Hepatocyte (in vitro differentiated cells): ENCODE data around the gene ADSL. TPM values are rescaled to one million over a fixed set of nuclear protein-coding genes. Genes with fewer than 3 reads are reported as not detected.

Source experiments
- DNase-seq: peaks from one replicate; pipeline ENCODE4 v3.0.0-alpha.2; 2016; ENCODE audit warnings: low spot score
- H2AFZ ChIP-seq: fragments of 200-600 bp; sonication (generic); 2 replicates; pipeline ENCODE4 v1.6.0; 2016; ENCODE audit warnings: antibody characterized with exemption, mild to moderate bottlenecking
- H3K27ac ChIP-seq: fragments of 200-600 bp; sonication (generic); 2 replicates; pipeline ENCODE4 v1.5.1; 2016; ENCODE audit warnings: mild to moderate bottlenecking
- H3K27me3 ChIP-seq: fragments of 200-600 bp; sonication (generic); 2 replicates; pipeline ENCODE4 v1.6.1; 2016
- H3K36me3 ChIP-seq: fragments of 200-600 bp; sonication (generic); replicated peaks from 2 replicates; pipeline ENCODE4 v1.5.1; 2016; ENCODE audit warnings: low read depth; ENCODE audit not compliant: insufficient read depth
- H3K4me1 ChIP-seq: fragments of 200-600 bp; sonication (generic); 2 replicates; pipeline ENCODE4 v1.5.1; 2016; ENCODE audit warnings: mild to moderate bottlenecking, moderate library complexity; ENCODE audit not compliant: insufficient read depth
- H3K4me2 ChIP-seq: fragments of 200-600 bp; sonication (generic); 2 replicates; pipeline ENCODE4 v1.6.0; 2016
- H3K4me3 ChIP-seq: fragments of 200-600 bp; sonication (generic); 2 replicates; pipeline ENCODE4 v1.5.1; 2016; ENCODE audit warnings: mild to moderate bottlenecking
- H3K79me2 ChIP-seq: fragments of 200-600 bp; sonication (generic); 2 replicates; pipeline ENCODE4 v1.6.0; 2017; ENCODE audit warnings: mild to moderate bottlenecking
- H3K9me2 ChIP-seq: fragments of 200-600 bp; sonication (generic); replicated peaks from 2 replicates; pipeline ENCODE4 v1.6.0; 2017; ENCODE audit warnings: mild to moderate bottlenecking; ENCODE audit not compliant: insufficient read depth
- H3K9me3 ChIP-seq: fragments of 200-600 bp; sonication (generic); 2 replicates; pipeline ENCODE4 v1.5.1; 2016; ENCODE audit warnings: low read depth, mild to moderate bottlenecking
- H4K20me1 ChIP-seq: fragments of 200-600 bp; sonication (generic); 2 replicates; pipeline ENCODE4 v1.6.0; 2016; ENCODE audit warnings: mild to moderate bottlenecking; ENCODE audit not compliant: insufficient read depth, poor library complexity, severe bottlenecking
- EZH2 ChIP-seq: fragments of 200-600 bp; sonication (generic); IDR thresholded peaks from 2 replicates; pipeline ENCODE4 v1.6.1; 2016; ENCODE audit warnings: antibody characterized with exemption, mild to moderate bottlenecking, borderline replicate concordance
- EZH2phosphoT487 ChIP-seq: fragments of 200-600 bp; sonication (generic); IDR thresholded peaks from one replicate; pipeline ENCODE4 v1.6.1; 2018; ENCODE audit warnings: antibody characterized with exemption, mild to moderate bottlenecking, low read depth, moderate library complexity; ENCODE audit not compliant: unreplicated experiment, severe bottlenecking
- WGBS: methylation state at CpG from one replicate; pipeline ENCODE4 v1.1.6; 2016; ENCODE audit warnings: low lambda C conversion rate; ENCODE audit errors: missing lambda C conversion rate; 5-methylcytosine and 5-hydroxymethylcytosine counted together
- polyA plus RNA-seq: library from polyadenylated mRNA; unstranded; fragments of >200 nt; fragmentation: Nextera tagmentation; extraction: Ambion mirVana; gene quantifications from 2 replicates; pipeline ENCODE4 v1.2.1, GENCODE V29; 2016
- total RNA-seq: library from RNA; depleted of rRNA; stranded (reverse); fragments of >200 nt; gene quantifications from 2 replicates; pipeline ENCODE4 v1.2.3, GENCODE V29; 2014
- TF ChIP-seq, protein P1 (sequence below): fragments of 200-600 bp; sonication (generic); IDR thresholded peaks from 2 replicates; pipeline ENCODE4 v1.5.1; 2016; ENCODE audit warnings: antibody characterized with exemption, mild to moderate bottlenecking; ENCODE audit not compliant: poor library complexity

Gene ADSL
- total and polyA plus RNA-seq, 2 experiments from 2014 or later, result 54.8 to 81.8 TPM

DNA sequence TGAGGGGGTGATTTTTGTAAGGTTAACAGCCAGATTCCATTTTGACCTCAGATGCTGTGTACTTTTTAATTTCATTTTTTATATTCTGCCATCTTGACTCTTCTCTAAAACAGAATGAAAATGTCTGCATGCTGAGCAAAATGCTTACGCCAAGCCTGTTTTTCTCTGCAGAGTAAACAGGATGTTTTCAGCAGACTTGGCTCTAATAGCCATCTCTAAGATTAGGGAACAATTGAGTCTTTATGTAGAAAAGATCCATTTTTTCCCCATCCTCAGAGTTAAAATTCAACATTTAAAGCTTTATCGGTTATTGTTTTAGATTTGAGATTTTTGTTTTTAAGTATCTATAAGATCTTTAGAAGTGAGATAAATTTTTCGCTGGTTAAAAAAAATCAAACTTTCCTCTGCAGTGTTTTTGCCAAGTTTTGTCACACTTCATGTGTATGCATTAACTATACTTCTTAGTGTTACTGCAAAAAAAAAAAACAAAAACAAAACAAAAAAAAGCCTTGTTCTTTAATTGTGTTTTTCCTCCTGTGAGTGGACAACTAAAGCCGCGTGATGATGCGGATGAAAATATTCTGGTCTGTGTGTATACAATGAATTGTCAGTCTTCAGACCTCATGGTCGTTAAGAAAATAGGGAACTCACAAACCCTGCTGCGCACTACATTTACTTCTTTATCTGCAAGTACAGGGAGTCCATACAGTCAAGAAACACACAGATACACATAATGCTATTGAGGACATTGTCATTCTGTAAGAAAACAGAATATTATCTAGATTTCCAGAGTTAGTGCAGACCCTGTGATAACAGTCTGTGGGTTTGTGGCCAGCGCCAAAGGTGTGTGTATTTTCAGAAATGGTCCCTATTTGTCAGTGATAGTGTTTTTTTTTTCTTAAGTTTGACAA, 17.5 kb upstream of the ADSL start:
- Histone ChIP-seq H3K4me1 (peaks cover 9% of the 10 kb centered on the region), H3K27me3 (no peaks in the 10 kb centered on the region), H3K36me3 (no peaks in the 10 kb centered on the region), H3K79me2 (no peaks in the 10 kb centered on the region), H3K27ac (no peak overlapping the region), H3K4me3 (no peak overlapping the region), H3K4me2 (no peak overlapping the region), H4K20me1 (no peaks in the 10 kb centered on the region), H3K9me2 (no peaks in the 10 kb centered on the region), H2AFZ (no peak overlapping the region), H3K9me3 (no peaks in the 10 kb centered on the region)
- no peak for DNase-seq
- WGBS, result 92% methylated on average over 9 of the region's 9 CpGs
- TF ChIP-seq EZH2phosphoT487, result no peak

DNA sequence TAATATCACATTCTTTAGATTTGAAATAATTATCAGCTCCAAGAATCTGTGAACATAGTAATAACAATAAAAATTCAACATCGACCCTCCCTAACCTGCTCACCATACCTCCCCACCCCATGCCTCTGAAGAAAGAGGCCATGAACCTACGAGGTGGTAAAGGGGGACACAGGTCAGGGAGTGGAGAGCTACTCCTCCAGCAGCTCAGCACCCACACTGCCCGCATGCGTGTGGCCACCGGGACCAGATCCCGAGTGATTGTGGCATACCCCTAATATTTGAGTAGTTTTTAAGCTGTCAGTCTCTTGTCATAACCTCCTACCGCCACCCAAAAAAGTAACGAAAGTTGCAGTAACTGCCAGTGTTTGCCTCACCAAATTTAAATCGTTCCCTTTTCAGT, 16.8 kb upstream of the ADSL start:
- WGBS, result 96% methylated on average over 9 of the region's 9 CpGs
- H3K27ac ChIP-seq, result no peak overlapping the region

DNA sequence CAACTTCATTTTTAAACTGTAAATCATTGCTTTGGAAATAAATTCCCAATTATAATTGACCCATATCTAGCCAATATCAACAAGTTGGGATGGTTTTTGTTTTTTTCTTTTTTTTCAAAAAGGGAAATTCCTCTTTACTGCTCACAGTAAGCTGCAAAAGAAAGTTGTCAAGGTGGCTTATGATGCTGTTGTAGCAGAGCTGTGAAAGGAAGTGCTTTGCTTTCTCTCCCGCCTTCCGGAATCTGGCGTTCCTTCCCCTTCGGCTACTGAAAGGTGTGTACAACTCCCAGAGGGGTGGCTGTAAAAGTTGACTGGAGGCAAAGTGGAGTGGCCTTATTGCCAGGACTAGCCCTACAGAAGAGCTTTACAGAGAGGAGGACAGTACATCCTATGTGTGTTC, 16.2 kb upstream of the ADSL start:
- no peaks in the 10 kb centered on the region for H3K9me3 ChIP-seq
- H3K79me2 ChIP-seq, result no peaks in the 10 kb centered on the region
- H3K36me3 ChIP-seq, result no peaks in the 10 kb centered on the region
- H3K27me3 ChIP-seq, result no peaks in the 10 kb centered on the region
- WGBS, result 94% methylated on average over 4 of the region's 4 CpGs
- H3K4me1 ChIP-seq, result peaks cover 3% of the 10 kb centered on the region
- H3K9me2 ChIP-seq, result no peaks in the 10 kb centered on the region
- H3K27ac ChIP-seq, result no peak overlapping the region
- H2AFZ ChIP-seq, result no peak overlapping the region
- DNase-seq, result no peak
- TF ChIP-seq EZH2, result no peak
- TF ChIP-seq, protein P1, sequence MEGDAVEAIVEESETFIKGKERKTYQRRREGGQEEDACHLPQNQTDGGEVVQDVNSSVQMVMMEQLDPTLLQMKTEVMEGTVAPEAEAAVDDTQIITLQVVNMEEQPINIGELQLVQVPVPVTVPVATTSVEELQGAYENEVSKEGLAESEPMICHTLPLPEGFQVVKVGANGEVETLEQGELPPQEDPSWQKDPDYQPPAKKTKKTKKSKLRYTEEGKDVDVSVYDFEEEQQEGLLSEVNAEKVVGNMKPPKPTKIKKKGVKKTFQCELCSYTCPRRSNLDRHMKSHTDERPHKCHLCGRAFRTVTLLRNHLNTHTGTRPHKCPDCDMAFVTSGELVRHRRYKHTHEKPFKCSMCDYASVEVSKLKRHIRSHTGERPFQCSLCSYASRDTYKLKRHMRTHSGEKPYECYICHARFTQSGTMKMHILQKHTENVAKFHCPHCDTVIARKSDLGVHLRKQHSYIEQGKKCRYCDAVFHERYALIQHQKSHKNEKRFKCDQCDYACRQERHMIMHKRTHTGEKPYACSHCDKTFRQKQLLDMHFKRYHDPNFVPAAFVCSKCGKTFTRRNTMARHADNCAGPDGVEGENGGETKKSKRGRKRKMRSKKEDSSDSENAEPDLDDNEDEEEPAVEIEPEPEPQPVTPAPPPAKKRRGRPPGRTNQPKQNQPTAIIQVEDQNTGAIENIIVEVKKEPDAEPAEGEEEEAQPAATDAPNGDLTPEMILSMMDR, result no peak
- TF ChIP-seq EZH2phosphoT487, result no peak
- H3K4me3 ChIP-seq, result no peak overlapping the region
- no peaks in the 10 kb centered on the region for H4K20me1 ChIP-seq
- H3K4me2 ChIP-seq, result no peak overlapping the region

More for the DNA sequence above, 16.8 kb upstream of the ADSL start:
- Histone ChIP-seq H3K4me2 (no peak overlapping the region), H3K4me1 (peaks cover 3% of the 10 kb centered on the region), H4K20me1 (no peaks in the 10 kb centered on the region), H3K4me3 (no peak overlapping the region), H3K9me3 (no peaks in the 10 kb centered on the region), H2AFZ (no peak overlapping the region), H3K9me2 (no peaks in the 10 kb centered on the region), H3K36me3 (no peaks in the 10 kb centered on the region), H3K79me2 (no peaks in the 10 kb centered on the region), H3K27me3 (no peaks in the 10 kb centered on the region)
- DNase-seq, result no peak
- TF ChIP-seq EZH2, result no peak
- TF ChIP-seq EZH2phosphoT487, result no peak

DNA sequence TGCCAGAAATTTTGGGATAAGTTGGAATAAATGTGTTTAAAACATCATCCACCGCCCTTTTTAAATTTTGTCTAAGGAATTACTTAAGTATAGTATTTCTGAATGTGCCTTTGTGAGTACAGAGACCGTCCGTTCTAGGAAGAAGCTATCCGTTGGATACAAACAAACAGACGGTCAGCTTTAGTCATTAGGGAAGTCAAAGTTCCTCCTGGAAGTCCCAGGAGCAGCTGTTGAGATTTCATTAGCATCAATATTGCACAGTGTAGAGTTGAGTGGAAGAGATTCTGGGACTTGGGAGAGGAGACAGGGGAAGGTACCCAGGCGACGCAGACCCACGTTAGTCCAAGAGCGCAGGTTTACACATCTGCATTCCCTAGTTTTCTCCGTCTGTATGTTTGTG, 15.7 kb upstream of the ADSL start:
- Histone ChIP-seq H3K4me2 (no peak overlapping the region), H4K20me1 (no peaks in the 10 kb centered on the region), H2AFZ (no peak overlapping the region), H3K79me2 (no peaks in the 10 kb centered on the region), H3K36me3 (no peaks in the 10 kb centered on the region), H3K4me3 (no peak overlapping the region), H3K27me3 (no peaks in the 10 kb centered on the region), H3K4me1 (peaks cover 3% of the 10 kb centered on the region), H3K27ac (no peak overlapping the region), H3K9me2 (no peaks in the 10 kb centered on the region), H3K9me3 (no peaks in the 10 kb centered on the region)
- TF ChIP-seq EZH2 (no peak), EZH2phosphoT487 (no peak)
- TF ChIP-seq, protein P1, result no peak
- 92% methylated on average over 10 of the region's 10 CpGs for WGBS
- no peak for DNase-seq
